ENCODE results near the gene LRGUK. TPM values are rescaled to one million over a fixed set of nuclear protein-coding genes. Genes with fewer than 3 reads are reported as not detected.
A peak's percentile ranks its signal among the peaks of the same experiment; 100 is the strongest.

Gene LRGUK
- total and polyA plus RNA-seq, 2 donors = 0.16 to 0.42 TPM

GRCh38 chr7:134140889-134141867 lies 14.0 kb downstream of the LRGUK start:
- Histone ChIP-seq H3K27ac (ENCODE audit: low read depth in 1 of 2, low read length in 1 of 2) (no peak overlapping the region), H3K27me3 (ENCODE audit: control insufficient read depth in 2 of 2, insufficient read depth in 1 of 2, low read length in 1 of 2) (no peaks in the 10 kb centered on the region), H3K36me3 (ENCODE audit: control insufficient read depth in 2 of 2, insufficient read depth in 2 of 2, low read length in 1 of 2) (no peaks in the 10 kb centered on the region), H3K9me3 (ENCODE audit: control insufficient read depth in 2 of 2, insufficient read depth in 1 of 2, low read length in 1 of 2) (no peaks in the 10 kb centered on the region), H3K4me1 (ENCODE audit: control insufficient read depth in 2 of 2, insufficient read depth in 2 of 2, low read length in 2 of 2) (peaks cover 0 to 2% of the 10 kb centered on the region in 2 donors), H3K4me3 (ENCODE audit: low read length in 2 of 2) (no peak overlapping the region)
- peak in 6 of 9 donors; percentile 3 to 53 (median 24) for DNase-seq (ENCODE audit: low read depth in 6 of 9, low spot score in 9 of 9)
- 59% methylated on average over 18 of the region's 18 CpGs for WGBS

GRCh38 chr7:134141868-134142264 lies 14.7 kb downstream of the LRGUK start:
- Histone ChIP-seq H3K27ac (ENCODE audit: low read depth in 1 of 2, low read length in 1 of 2) (no peak overlapping the region), H3K9me3 (ENCODE audit: control insufficient read depth in 2 of 2, insufficient read depth in 1 of 2, low read length in 1 of 2) (no peaks in the 10 kb centered on the region), H3K36me3 (ENCODE audit: control insufficient read depth in 2 of 2, insufficient read depth in 2 of 2, low read length in 1 of 2) (no peaks in the 10 kb centered on the region), H3K4me3 (ENCODE audit: low read length in 2 of 2) (no peak overlapping the region), H3K27me3 (ENCODE audit: control insufficient read depth in 2 of 2, insufficient read depth in 1 of 2, low read length in 1 of 2) (no peaks in the 10 kb centered on the region), H3K4me1 (ENCODE audit: control insufficient read depth in 2 of 2, insufficient read depth in 2 of 2, low read length in 2 of 2) (peaks cover 0 to 2% of the 10 kb centered on the region in 2 donors)
- DNase-seq (ENCODE audit: low read depth in 6 of 9, low spot score in 9 of 9) = no peak
- 89% methylated on average over 5 of the region's 5 CpGs for WGBS

- H3K27ac ChIP-seq (ENCODE audit: low read depth in 1 of 2, low read length in 1 of 2) = no peak overlapping the region
- H3K27me3 ChIP-seq (ENCODE audit: control insufficient read depth in 2 of 2, insufficient read depth in 1 of 2, low read length in 1 of 2) = no peaks in the 10 kb centered on the region
- no peaks in the 10 kb centered on the region for H3K4me1 ChIP-seq (ENCODE audit: control insufficient read depth in 2 of 2, insufficient read depth in 2 of 2, low read length in 2 of 2)
- DNase-seq (ENCODE audit: low read depth in 6 of 9, low spot score in 9 of 9) = no peak
- no peaks in the 10 kb centered on the region for H3K9me3 ChIP-seq (ENCODE audit: control insufficient read depth in 2 of 2, insufficient read depth in 1 of 2, low read length in 1 of 2)
- no peak overlapping the region for H3K4me3 ChIP-seq (ENCODE audit: low read length in 2 of 2)
- 80% methylated on average over 3 of the region's 3 CpGs for WGBS
- H3K36me3 ChIP-seq (ENCODE audit: control insufficient read depth in 2 of 2, insufficient read depth in 2 of 2, low read length in 1 of 2) = no peaks in the 10 kb centered on the region
These were observed 26.5 kb downstream of the LRGUK start for GRCh38 chr7:134153493-134154136.

GRCh38 chr7:134154581-134155130 lies 27.5 kb downstream of the LRGUK start:
- 86% methylated on average over 2 of the region's 2 CpGs for WGBS
- no peaks in the 10 kb centered on the region for H3K36me3 ChIP-seq (ENCODE audit: control insufficient read depth in 2 of 2, insufficient read depth in 2 of 2, low read length in 1 of 2)
- no peak overlapping the region for H3K4me3 ChIP-seq (ENCODE audit: low read length in 2 of 2)
- H3K9me3 ChIP-seq (ENCODE audit: control insufficient read depth in 2 of 2, insufficient read depth in 1 of 2, low read length in 1 of 2) = no peaks in the 10 kb centered on the region
- H3K27me3 ChIP-seq (ENCODE audit: control insufficient read depth in 2 of 2, insufficient read depth in 1 of 2, low read length in 1 of 2) = no peaks in the 10 kb centered on the region
- H3K27ac ChIP-seq (ENCODE audit: low read depth in 1 of 2, low read length in 1 of 2) = no peak overlapping the region
- no peaks in the 10 kb centered on the region for H3K4me1 ChIP-seq (ENCODE audit: control insufficient read depth in 2 of 2, insufficient read depth in 2 of 2, low read length in 2 of 2)
- no peak for DNase-seq (ENCODE audit: low read depth in 6 of 9, low spot score in 9 of 9)

- H3K4me3 ChIP-seq (ENCODE audit: low read length in 2 of 2) = no peak overlapping the region
- H3K4me1 ChIP-seq (ENCODE audit: control insufficient read depth in 2 of 2, insufficient read depth in 2 of 2, low read length in 2 of 2) = no peaks in the 10 kb centered on the region
- no peaks in the 10 kb centered on the region for H3K27me3 ChIP-seq (ENCODE audit: control insufficient read depth in 2 of 2, insufficient read depth in 1 of 2, low read length in 1 of 2)
- no peak overlapping the region for H3K27ac ChIP-seq (ENCODE audit: low read depth in 1 of 2, low read length in 1 of 2)
- no peaks in the 10 kb centered on the region for H3K9me3 ChIP-seq (ENCODE audit: control insufficient read depth in 2 of 2, insufficient read depth in 1 of 2, low read length in 1 of 2)
- 88% methylated on average over 2 of the region's 2 CpGs for WGBS
- DNase-seq (ENCODE audit: low read depth in 6 of 9, low spot score in 9 of 9) = no peak
- no peaks in the 10 kb centered on the region for H3K36me3 ChIP-seq (ENCODE audit: control insufficient read depth in 2 of 2, insufficient read depth in 2 of 2, low read length in 1 of 2)
These were observed 28.1 kb downstream of the LRGUK start for GRCh38 chr7:134155206-134155605.

GRCh38 chr7:134155871-134156270 lies 28.7 kb downstream of the LRGUK start:
- Histone ChIP-seq H3K27me3 (ENCODE audit: control insufficient read depth in 2 of 2, insufficient read depth in 1 of 2, low read length in 1 of 2) (no peaks in the 10 kb centered on the region), H3K9me3 (ENCODE audit: control insufficient read depth in 2 of 2, insufficient read depth in 1 of 2, low read length in 1 of 2) (no peaks in the 10 kb centered on the region), H3K4me1 (ENCODE audit: control insufficient read depth in 2 of 2, insufficient read depth in 2 of 2, low read length in 2 of 2) (no peaks in the 10 kb centered on the region), H3K36me3 (ENCODE audit: control insufficient read depth in 2 of 2, insufficient read depth in 2 of 2, low read length in 1 of 2) (no peaks in the 10 kb centered on the region), H3K27ac (ENCODE audit: low read depth in 1 of 2, low read length in 1 of 2) (no peak overlapping the region), H3K4me3 (ENCODE audit: low read length in 2 of 2) (no peak overlapping the region)
- no peak for DNase-seq (ENCODE audit: low read depth in 6 of 9, low spot score in 9 of 9)
- WGBS = 93% methylated on average over 5 of the region's 5 CpGs

- Histone ChIP-seq H3K4me3 (ENCODE audit: low read length in 2 of 2) (no peak overlapping the region), H3K9me3 (ENCODE audit: control insufficient read depth in 2 of 2, insufficient read depth in 1 of 2, low read length in 1 of 2) (no peaks in the 10 kb centered on the region), H3K27me3 (ENCODE audit: control insufficient read depth in 2 of 2, insufficient read depth in 1 of 2, low read length in 1 of 2) (no peaks in the 10 kb centered on the region), H3K27ac (ENCODE audit: low read depth in 1 of 2, low read length in 1 of 2) (no peak overlapping the region), H3K36me3 (ENCODE audit: control insufficient read depth in 2 of 2, insufficient read depth in 2 of 2, low read length in 1 of 2) (no peaks in the 10 kb centered on the region), H3K4me1 (ENCODE audit: control insufficient read depth in 2 of 2, insufficient read depth in 2 of 2, low read length in 2 of 2) (no peaks in the 10 kb centered on the region)
- DNase-seq (ENCODE audit: low read depth in 6 of 9, low spot score in 9 of 9) = no peak
- WGBS = 98% methylated on average over 3 of the region's 3 CpGs
These were observed 38.1 kb downstream of the LRGUK start for GRCh38 chr7:134165252-134165651.

- no peaks in the 10 kb centered on the region for H3K4me1 ChIP-seq (ENCODE audit: control insufficient read depth in 2 of 2, insufficient read depth in 2 of 2, low read length in 2 of 2)
- H3K36me3 ChIP-seq (ENCODE audit: control insufficient read depth in 2 of 2, insufficient read depth in 2 of 2, low read length in 1 of 2) = no peaks in the 10 kb centered on the region
- H3K4me3 ChIP-seq (ENCODE audit: low read length in 2 of 2) = no peak overlapping the region
- no peak for DNase-seq (ENCODE audit: low read depth in 6 of 9, low spot score in 9 of 9)
- H3K9me3 ChIP-seq (ENCODE audit: control insufficient read depth in 2 of 2, insufficient read depth in 1 of 2, low read length in 1 of 2) = no peaks in the 10 kb centered on the region
- WGBS = 96% methylated on average over 5 of the region's 5 CpGs
- H3K27me3 ChIP-seq (ENCODE audit: control insufficient read depth in 2 of 2, insufficient read depth in 1 of 2, low read length in 1 of 2) = no peaks in the 10 kb centered on the region
- H3K27ac ChIP-seq (ENCODE audit: low read depth in 1 of 2, low read length in 1 of 2) = no peak overlapping the region
These were observed 40.1 kb downstream of the LRGUK start for GRCh38 chr7:134167250-134167649.

GRCh38 chr7:134167841-134168240 lies 40.7 kb downstream of the LRGUK start:
- Histone ChIP-seq H3K4me1 (ENCODE audit: control insufficient read depth in 2 of 2, insufficient read depth in 2 of 2, low read length in 2 of 2) (no peaks in the 10 kb centered on the region), H3K4me3 (ENCODE audit: low read length in 2 of 2) (no peak overlapping the region), H3K27me3 (ENCODE audit: control insufficient read depth in 2 of 2, insufficient read depth in 1 of 2, low read length in 1 of 2) (no peaks in the 10 kb centered on the region), H3K27ac (ENCODE audit: low read depth in 1 of 2, low read length in 1 of 2) (no peak overlapping the region), H3K36me3 (ENCODE audit: control insufficient read depth in 2 of 2, insufficient read depth in 2 of 2, low read length in 1 of 2) (no peaks in the 10 kb centered on the region), H3K9me3 (ENCODE audit: control insufficient read depth in 2 of 2, insufficient read depth in 1 of 2, low read length in 1 of 2) (no peaks in the 10 kb centered on the region)
- 79% methylated on average over 1 of the region's 1 CpG for WGBS
- DNase-seq (ENCODE audit: low read depth in 6 of 9, low spot score in 9 of 9) = no peak
